SK-N-SH (cell line): ENCODE data around the gene KRTAP29-1. TPM values are rescaled to one million over a fixed set of nuclear protein-coding genes. Genes with fewer than 3 reads are reported as not detected.

Experiments
- CTCF ChIA-PET: fragments of 300-600, 350-600 bp; formaldehyde crosslinking; extraction: SDS; loops from one replicate; lab custom pipeline; 2021; lab: Yijun Ruan, JAX
- POLR2A ChIA-PET: fragments of 350-600 bp; sonication (Branson Sonifier 250); formaldehyde crosslinking; extraction: SDS; loops from one replicate; lab custom pipeline; 2020; ENCODE audit warnings: antibody characterized with exemption, inconsistent platforms; lab: Yijun Ruan, JAX
- DNase-seq: peaks from one replicate; pipeline ENCODE4 v3.0.0; 2012
- H2AFZ ChIP-seq: fragments of 200-600 bp; sonication (generic); 2 replicates; pipeline ENCODE4 v1.8.1; 2016; ENCODE audit warnings: antibody characterized with exemption, mild to moderate bottlenecking, low read depth
- H3F3A ChIP-seq: fragments of 200-600 bp; sonication (generic); replicated peaks from 2 replicates; pipeline ENCODE3; 2016; ENCODE audit warnings: antibody characterized with exemption, mild to moderate bottlenecking; ENCODE audit not compliant: insufficient read depth
- H3K27ac ChIP-seq, 2 experiments: fragments of 200-500 bp in 1 of 2; fragments of 200-600 bp in 1 of 2; sonication (Bioruptor generic) in 1 of 2; sonication (generic), shearing (Covaris generic) in 1 of 2; 2 replicates each; pipeline versions ENCODE4 v1.5.1 to v1.6.1; 2014 to 2016; ENCODE audit warnings: low read depth in 2 of 2, inconsistent platforms in 1 of 2, low read length in 1 of 2, mild to moderate bottlenecking in 1 of 2, mixed read lengths in 1 of 2
- H3K27me3 ChIP-seq: fragments of 200-600 bp; sonication (generic), shearing (Covaris generic); 2 replicates; pipeline ENCODE4 v1.6.1; 2016; ENCODE audit warnings: mixed run types; ENCODE audit not compliant: insufficient read depth
- H3K36me3 ChIP-seq, 2 experiments: fragments of 200-500 bp in 1 of 2; fragments of 200-600 bp in 1 of 2; sonication (Bioruptor generic) in 1 of 2; sonication (generic) in 1 of 2; replicated peaks in 1 of 2; 2 replicates each; pipeline versions ENCODE3 to v1.5.1; 2014 to 2016; ENCODE audit warnings: low read length in 1 of 2, mild to moderate bottlenecking in 1 of 2; ENCODE audit not compliant: insufficient read depth in 2 of 2, control insufficient read depth in 1 of 2
- H3K4me1 ChIP-seq, 2 experiments: fragments of 200-500 bp in 1 of 2; fragments of 200-600 bp in 1 of 2; sonication (Bioruptor generic) in 1 of 2; sonication (generic), shearing (Covaris generic) in 1 of 2; 2 replicates each; pipeline versions ENCODE4 v1.5.1 to v1.6.1; 2014 to 2016; ENCODE audit warnings: low read depth in 1 of 2, low read length in 1 of 2, mixed run types in 1 of 2; ENCODE audit not compliant: insufficient read depth in 2 of 2, control insufficient read depth in 1 of 2
- H3K4me2 ChIP-seq: fragments of 200-600 bp; sonication (generic), shearing (Covaris generic); 2 replicates; pipeline ENCODE4 v1.6.1; 2017; ENCODE audit warnings: mixed run types
- H3K4me3 ChIP-seq, 2 experiments: fragments of 200-500 bp in 1 of 2; fragments of 200-600 bp in 1 of 2; sonication (Bioruptor generic) in 1 of 2; sonication (generic), shearing (Covaris generic) in 1 of 2; 2 replicates each; pipeline versions ENCODE4 v1.5.1 to v1.8.1; 2014 to 2016; ENCODE audit warnings: low read depth in 2 of 2, inconsistent platforms in 1 of 2, low read length in 1 of 2, mild to moderate bottlenecking in 1 of 2, mixed read lengths in 1 of 2, moderate library complexity in 1 of 2
- H3K79me2 ChIP-seq: fragments of 200-600 bp; sonication (generic); 2 replicates; pipeline ENCODE4 v1.8.1; 2017; ENCODE audit warnings: mild to moderate bottlenecking; ENCODE audit not compliant: insufficient read depth
- H3K9ac ChIP-seq: fragments of 200-600 bp; sonication (generic); 2 replicates; pipeline ENCODE4 v1.6.1; 2017; ENCODE audit warnings: mixed run types
- H3K9me2 ChIP-seq: fragments of 200-600 bp; sonication (generic); 2 replicates; pipeline ENCODE4 v1.6.1; 2017; ENCODE audit warnings: mixed run types
- H3K9me3 ChIP-seq: fragments of 200-600 bp; sonication (generic); 2 replicates; pipeline ENCODE4 v1.6.1; 2017; ENCODE audit warnings: mixed run types, mild to moderate bottlenecking, moderate library complexity
- H4K20me1 ChIP-seq: fragments of 200-600 bp; sonication (generic); 2 replicates; pipeline ENCODE4 v1.6.1; 2017; ENCODE audit warnings: mild to moderate bottlenecking, mixed run types; ENCODE audit not compliant: insufficient read depth
- EZH2phosphoT487 ChIP-seq: fragments of 200-600 bp; sonication (generic); IDR thresholded peaks from 2 replicates; pipeline ENCODE4 v1.6.1; 2017; ENCODE audit warnings: low read depth, mixed run types, mild to moderate bottlenecking, antibody characterized with exemption, moderate library complexity, borderline replicate concordance
- FOXJ3 ChIP-seq: sonication (generic); formaldehyde crosslinking; IDR thresholded peaks from 2 replicates; pipeline ENCODE4 v1.5.1; 2020; ENCODE audit warnings: mild to moderate bottlenecking, missing genetic modification reagents
- FOXM1 ChIP-seq: IDR thresholded peaks from 2 replicates; pipeline ENCODE4 v1.4.0; 2012; ENCODE audit warnings: low read depth, mild to moderate bottlenecking
- GABPA ChIP-seq: IDR thresholded peaks from 2 replicates; pipeline ENCODE4 v1.4.0; 2012; ENCODE audit warnings: low read depth, mild to moderate bottlenecking
- MAX ChIP-seq: IDR thresholded peaks from 2 replicates; pipeline ENCODE4 v1.4.0; 2012; ENCODE audit warnings: low read depth
- MEF2A ChIP-seq: IDR thresholded peaks from 2 replicates; pipeline ENCODE4 v1.4.0; 2012; ENCODE audit warnings: low read depth, borderline replicate concordance
- NFIC ChIP-seq: IDR thresholded peaks from 2 replicates; pipeline ENCODE4 v1.4.0; 2012; ENCODE audit warnings: borderline replicate concordance
- RAD21 ChIP-seq: IDR thresholded peaks from 2 replicates; pipeline ENCODE4 v1.6.1; 2012; ENCODE audit warnings: mild to moderate bottlenecking, low read length
- SMC3 ChIP-seq: IDR thresholded peaks from 2 replicates; pipeline ENCODE4 v1.6.1; 2012; ENCODE audit warnings: low read depth, low read length, improper control_type of control experiment
- TCF12 ChIP-seq: IDR thresholded peaks from 2 replicates; pipeline ENCODE4 v1.4.0; 2012
- TEAD4 ChIP-seq: IDR thresholded peaks from 2 replicates; pipeline ENCODE4 v1.4.0; 2012; ENCODE audit warnings: mild to moderate bottlenecking, borderline replicate concordance; ENCODE audit not compliant: insufficient read depth
- YY1 ChIP-seq: IDR thresholded peaks from 2 replicates; pipeline ENCODE4 v1.4.0; 2012; ENCODE audit warnings: low read depth, mild to moderate bottlenecking
- whole genome bisulfite sequencing: methylation state at CpG from one replicate; pipeline ENCODE4 v1.1.6; 2017; ENCODE audit warnings: low lambda C conversion rate; 5-methylcytosine and 5-hydroxymethylcytosine counted together
- polyA plus RNA-seq, 3 experiments: library from polyadenylated mRNA; depleted of rRNA; stranded (reverse); fragments of >200 nt; gene quantifications; 2 replicates each; pipeline ENCODE4 v1.2.3, GENCODE V29; 2012
- TF ChIP-seq, protein P1 (sequence below): IDR thresholded peaks from 2 replicates; pipeline ENCODE4 v1.4.0; 2012; ENCODE audit warnings: low read depth, borderline replicate concordance
- TF ChIP-seq, protein P2 (sequence below): fragments of 200-600 bp; sonication (generic); IDR thresholded peaks from 2 replicates; pipeline ENCODE4 v1.6.1; 2017; ENCODE audit warnings: antibody characterized with exemption, mild to moderate bottlenecking, moderate library complexity
- TF ChIP-seq, protein P3 (sequence below): fragments of 150-350 bp; IDR thresholded peaks from 2 replicates; pipeline ENCODE4 v1.6.1; 2017; ENCODE audit warnings: antibody characterized with exemption, low read length, low read depth, borderline replicate concordance
- TF ChIP-seq, protein P4 (sequence below): IDR thresholded peaks from 2 replicates; pipeline ENCODE4; 2012
- TF ChIP-seq, protein P5 (sequence below): IDR thresholded peaks from 2 replicates; pipeline ENCODE4 v1.6.1; 2012; ENCODE audit warnings: mild to moderate bottlenecking, low read depth, low read length, moderate library complexity

The KRTAP29-1 gene
- not detected in 2 replicates for polyA plus RNA-seq (2012; rRNA removed)
- not detected in 2 replicates for polyA plus RNA-seq (2012; cell fraction: cytosol; rRNA removed)
- polyA plus RNA-seq (2012; cell fraction: nucleus; rRNA removed) = not detected in 2 replicates

DNA sequence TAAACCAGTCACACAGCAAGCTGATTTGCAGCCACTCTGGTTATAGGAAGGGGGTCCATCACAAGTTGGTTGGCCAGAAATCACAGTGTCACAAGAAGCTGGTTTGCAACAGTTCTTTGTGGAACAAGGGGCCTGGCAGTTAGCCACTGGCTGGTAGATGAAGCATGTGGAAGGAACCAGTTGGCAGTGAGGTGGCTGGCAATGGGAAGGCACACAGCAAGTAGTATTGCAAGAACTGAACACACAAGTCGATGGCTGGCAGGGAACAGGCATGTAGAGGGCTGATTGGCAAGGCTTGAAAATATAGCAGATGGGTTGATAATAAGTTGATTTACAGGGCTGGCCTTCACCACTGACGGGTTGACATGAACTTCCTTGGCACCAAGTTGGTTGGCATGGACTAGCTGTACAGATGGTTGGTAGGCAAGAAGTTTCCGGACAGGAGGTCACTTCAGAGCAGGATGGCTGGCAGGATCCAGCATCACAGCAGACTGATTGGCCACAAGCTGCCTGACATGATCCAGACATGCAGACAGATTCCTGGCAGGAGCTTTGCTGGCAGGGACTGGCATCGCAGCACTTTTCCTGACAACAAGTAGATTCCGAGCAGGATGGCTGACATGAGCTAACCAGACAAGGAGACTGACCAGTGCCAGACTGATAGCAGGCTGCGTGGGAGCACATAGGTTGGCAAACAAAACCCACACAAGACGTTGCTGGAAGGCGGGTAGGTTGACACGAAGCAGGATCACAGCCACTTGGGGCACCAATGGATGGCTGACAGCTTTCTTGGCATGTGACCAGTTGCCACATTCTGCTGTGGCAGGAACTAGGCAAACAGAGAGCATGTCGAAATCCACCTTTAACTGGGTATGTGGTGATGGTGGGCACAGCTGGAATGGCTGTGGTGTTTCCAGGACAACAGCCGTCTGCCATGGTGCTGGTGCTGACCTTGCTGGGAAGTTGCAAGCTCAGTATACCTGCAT, at the start of gene KRTAP29-1:
Gene KRTAP29-1, minus strand, starts transcription at position 936 of the 986 bp plus-strand sequence. Its CDS starts 0 bp downstream, at position 936.
- DNase-seq = no peak
- WGBS = 13% methylated on average over 11 of the region's 11 CpGs
- ChIA-PET CTCF (interaction anchor here (0.6 to 3.9 kb wide), 3 partner anchors 19 to 247 kb away, joined by 3 to 17 read pairs (median 4); no protein-coding TSS in a partner anchor), POLR2A (no interaction called here)
- Histone ChIP-seq H3F3A (no peaks in the 10 kb centered on the region), H3K27me3 (peaks cover 55% of the 10 kb centered on the region; the same call in 1 of the 2 replicates), H3K27ac (no peak within 1 kb of the TSS), H3K79me2 (no peaks in the 10 kb centered on the region), H3K4me2 (no peak within 1 kb of the TSS), H3K4me3 (no peak within 1 kb of the TSS), H3K9ac (no peak within 1 kb of the TSS), H3K9me3 (no peaks in the 10 kb centered on the region), H2AFZ (no peak within 1 kb of the TSS), H3K36me3 (no peaks in the 10 kb centered on the region), H3K4me1 (peaks cover 0 to 12% of the 10 kb centered on the region in 2 experiments; a peak in 1 of 4 replicates), H3K9me2 (no peaks in the 10 kb centered on the region), H4K20me1 (no peaks in the 10 kb centered on the region)
- TF ChIP-seq TCF12 (peak; percentile 5; the same call in 1 of the 2 replicates), NFIC (no peak)

DNA sequence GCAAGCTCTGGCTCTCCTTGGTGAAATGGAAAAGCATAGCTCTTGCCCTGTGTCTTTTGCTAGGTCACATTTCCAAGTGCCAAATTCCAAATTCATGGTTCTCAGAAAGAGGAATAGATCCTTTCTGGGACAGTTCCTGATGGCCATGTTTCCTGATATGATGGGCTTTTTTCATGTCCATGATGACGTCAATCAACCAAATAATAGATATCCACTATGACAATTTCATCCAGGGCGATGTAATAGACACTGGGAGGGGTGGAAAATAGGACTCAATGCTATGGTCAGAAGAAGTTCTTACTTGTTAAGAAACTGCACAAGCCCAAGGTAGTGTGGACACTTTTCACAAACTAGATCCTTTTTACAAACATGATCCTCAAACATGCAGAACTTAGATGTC, 48.5 kb upstream of the KRTAP29-1 start:
- no peaks in the 10 kb centered on the region for H4K20me1 ChIP-seq
- DNase-seq = no peak
- POLR2A ChIA-PET = no interaction called here
- peaks cover 8% of the 10 kb centered on the region; the same call in 1 of the 2 replicates for H3K9me3 ChIP-seq
- H3K4me1 ChIP-seq = no peaks in the 10 kb centered on the region
- H3K36me3 ChIP-seq = no peaks in the 10 kb centered on the region
- no peaks in the 10 kb centered on the region for H3K9me2 ChIP-seq
- H3K27me3 ChIP-seq = no peaks in the 10 kb centered on the region; the same call in 1 of the 2 replicates
- H3K9ac ChIP-seq = no peak overlapping the region
- no peaks in the 10 kb centered on the region for H3K79me2 ChIP-seq
- no peak overlapping the region for H3K27ac ChIP-seq
- H3K4me3 ChIP-seq = no peak overlapping the region
- H3K4me2 ChIP-seq = no peak overlapping the region
- 6% methylated on average over 2 of the region's 2 CpGs for WGBS
- CTCF ChIA-PET = interaction anchor here (1.5 to 1.6 kb wide), 2 partner anchors 22 to 198 kb away, joined by 4 to 5 read pairs; no protein-coding TSS in a partner anchor
- H2AFZ ChIP-seq = no peak overlapping the region
- H3F3A ChIP-seq = no peaks in the 10 kb centered on the region
- TF ChIP-seq, protein P1, sequence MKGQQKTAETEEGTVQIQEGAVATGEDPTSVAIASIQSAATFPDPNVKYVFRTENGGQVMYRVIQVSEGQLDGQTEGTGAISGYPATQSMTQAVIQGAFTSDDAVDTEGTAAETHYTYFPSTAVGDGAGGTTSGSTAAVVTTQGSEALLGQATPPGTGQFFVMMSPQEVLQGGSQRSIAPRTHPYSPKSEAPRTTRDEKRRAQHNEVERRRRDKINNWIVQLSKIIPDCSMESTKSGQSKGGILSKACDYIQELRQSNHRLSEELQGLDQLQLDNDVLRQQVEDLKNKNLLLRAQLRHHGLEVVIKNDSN = no peak
- TF ChIP-seq MAX = no peak
- TF ChIP-seq FOXJ3 = no peak
- no peak for TF ChIP-seq RAD21
- TF ChIP-seq, protein P2, sequence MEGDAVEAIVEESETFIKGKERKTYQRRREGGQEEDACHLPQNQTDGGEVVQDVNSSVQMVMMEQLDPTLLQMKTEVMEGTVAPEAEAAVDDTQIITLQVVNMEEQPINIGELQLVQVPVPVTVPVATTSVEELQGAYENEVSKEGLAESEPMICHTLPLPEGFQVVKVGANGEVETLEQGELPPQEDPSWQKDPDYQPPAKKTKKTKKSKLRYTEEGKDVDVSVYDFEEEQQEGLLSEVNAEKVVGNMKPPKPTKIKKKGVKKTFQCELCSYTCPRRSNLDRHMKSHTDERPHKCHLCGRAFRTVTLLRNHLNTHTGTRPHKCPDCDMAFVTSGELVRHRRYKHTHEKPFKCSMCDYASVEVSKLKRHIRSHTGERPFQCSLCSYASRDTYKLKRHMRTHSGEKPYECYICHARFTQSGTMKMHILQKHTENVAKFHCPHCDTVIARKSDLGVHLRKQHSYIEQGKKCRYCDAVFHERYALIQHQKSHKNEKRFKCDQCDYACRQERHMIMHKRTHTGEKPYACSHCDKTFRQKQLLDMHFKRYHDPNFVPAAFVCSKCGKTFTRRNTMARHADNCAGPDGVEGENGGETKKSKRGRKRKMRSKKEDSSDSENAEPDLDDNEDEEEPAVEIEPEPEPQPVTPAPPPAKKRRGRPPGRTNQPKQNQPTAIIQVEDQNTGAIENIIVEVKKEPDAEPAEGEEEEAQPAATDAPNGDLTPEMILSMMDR = no peak
- TF ChIP-seq, protein P3, sequence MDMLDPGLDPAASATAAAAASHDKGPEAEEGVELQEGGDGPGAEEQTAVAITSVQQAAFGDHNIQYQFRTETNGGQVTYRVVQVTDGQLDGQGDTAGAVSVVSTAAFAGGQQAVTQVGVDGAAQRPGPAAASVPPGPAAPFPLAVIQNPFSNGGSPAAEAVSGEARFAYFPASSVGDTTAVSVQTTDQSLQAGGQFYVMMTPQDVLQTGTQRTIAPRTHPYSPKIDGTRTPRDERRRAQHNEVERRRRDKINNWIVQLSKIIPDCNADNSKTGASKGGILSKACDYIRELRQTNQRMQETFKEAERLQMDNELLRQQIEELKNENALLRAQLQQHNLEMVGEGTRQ = no peak
- no peak for TF ChIP-seq GABPA
- TF ChIP-seq TEAD4 = no peak
- no peak for TF ChIP-seq MEF2A
- TF ChIP-seq FOXM1 = no peak
- TF ChIP-seq YY1 = no peak
- TF ChIP-seq, protein P4, sequence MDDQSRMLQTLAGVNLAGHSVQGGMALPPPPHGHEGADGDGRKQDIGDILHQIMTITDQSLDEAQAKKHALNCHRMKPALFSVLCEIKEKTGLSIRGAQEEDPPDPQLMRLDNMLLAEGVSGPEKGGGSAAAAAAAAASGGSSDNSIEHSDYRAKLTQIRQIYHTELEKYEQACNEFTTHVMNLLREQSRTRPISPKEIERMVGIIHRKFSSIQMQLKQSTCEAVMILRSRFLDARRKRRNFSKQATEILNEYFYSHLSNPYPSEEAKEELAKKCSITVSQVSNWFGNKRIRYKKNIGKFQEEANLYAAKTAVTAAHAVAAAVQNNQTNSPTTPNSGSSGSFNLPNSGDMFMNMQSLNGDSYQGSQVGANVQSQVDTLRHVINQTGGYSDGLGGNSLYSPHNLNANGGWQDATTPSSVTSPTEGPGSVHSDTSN = no peak
- no peak for TF ChIP-seq EZH2phosphoT487
- TF ChIP-seq SMC3 = no peak
- TF ChIP-seq, protein P5, sequence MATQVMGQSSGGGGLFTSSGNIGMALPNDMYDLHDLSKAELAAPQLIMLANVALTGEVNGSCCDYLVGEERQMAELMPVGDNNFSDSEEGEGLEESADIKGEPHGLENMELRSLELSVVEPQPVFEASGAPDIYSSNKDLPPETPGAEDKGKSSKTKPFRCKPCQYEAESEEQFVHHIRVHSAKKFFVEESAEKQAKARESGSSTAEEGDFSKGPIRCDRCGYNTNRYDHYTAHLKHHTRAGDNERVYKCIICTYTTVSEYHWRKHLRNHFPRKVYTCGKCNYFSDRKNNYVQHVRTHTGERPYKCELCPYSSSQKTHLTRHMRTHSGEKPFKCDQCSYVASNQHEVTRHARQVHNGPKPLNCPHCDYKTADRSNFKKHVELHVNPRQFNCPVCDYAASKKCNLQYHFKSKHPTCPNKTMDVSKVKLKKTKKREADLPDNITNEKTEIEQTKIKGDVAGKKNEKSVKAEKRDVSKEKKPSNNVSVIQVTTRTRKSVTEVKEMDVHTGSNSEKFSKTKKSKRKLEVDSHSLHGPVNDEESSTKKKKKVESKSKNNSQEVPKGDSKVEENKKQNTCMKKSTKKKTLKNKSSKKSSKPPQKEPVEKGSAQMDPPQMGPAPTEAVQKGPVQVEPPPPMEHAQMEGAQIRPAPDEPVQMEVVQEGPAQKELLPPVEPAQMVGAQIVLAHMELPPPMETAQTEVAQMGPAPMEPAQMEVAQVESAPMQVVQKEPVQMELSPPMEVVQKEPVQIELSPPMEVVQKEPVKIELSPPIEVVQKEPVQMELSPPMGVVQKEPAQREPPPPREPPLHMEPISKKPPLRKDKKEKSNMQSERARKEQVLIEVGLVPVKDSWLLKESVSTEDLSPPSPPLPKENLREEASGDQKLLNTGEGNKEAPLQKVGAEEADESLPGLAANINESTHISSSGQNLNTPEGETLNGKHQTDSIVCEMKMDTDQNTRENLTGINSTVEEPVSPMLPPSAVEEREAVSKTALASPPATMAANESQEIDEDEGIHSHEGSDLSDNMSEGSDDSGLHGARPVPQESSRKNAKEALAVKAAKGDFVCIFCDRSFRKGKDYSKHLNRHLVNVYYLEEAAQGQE = no peak
